Endothelial cell of umbilical vein (primary cell): ENCODE results near the gene TGFBI. TPM values are rescaled to one million over a fixed set of nuclear protein-coding genes. Genes with fewer than 3 reads are reported as not detected.

Source experiments
- BruUV-seq: library from RNA; stranded (reverse); fragments of 400-500 nt; replicated peaks from 2 replicates; lab custom pipeline; 2021; lab: Mats Ljungman, UMichigan
- CTCF ChIA-PET: fragments of 300-600, 350-600 bp; sonication (Branson Sonifier 250); formaldehyde crosslinking; loops from one replicate; lab custom pipeline; 2021; ENCODE audit warnings: antibody characterized with exemption, inconsistent platforms; lab: Charles Lee
- POLR2A ChIA-PET: fragments of 300-600, 350-600 bp; sonication (Branson Sonifier 250); formaldehyde crosslinking; loops from one replicate; lab custom pipeline; 2021; ENCODE audit warnings: antibody characterized with exemption, inconsistent platforms; lab: Charles Lee
- DNase-seq: peaks from one replicate; pipeline ENCODE4 v3.0.0-alpha.2; 2011; ENCODE audit warnings: low read depth, low spot score
- FAIRE-seq: peaks from 2 replicates; lab custom pipeline; 2011; peaks lifted over from hg19 to GRCh38; lab: Jason Lieb, UNC
- H2AFZ ChIP-seq: 2 replicates; pipeline ENCODE4 v1.6.0; 2012; ENCODE audit warnings: low read depth, low read length, control low read depth, inconsistent platforms
- H3K27ac ChIP-seq: 2 replicates; pipeline ENCODE4 v1.5.1; 2011; ENCODE audit warnings: low read depth, mild to moderate bottlenecking, control low read depth, low read length, moderate library complexity; ENCODE audit not compliant: insufficient read depth
- H3K27me3 ChIP-seq, 2 experiments: 2 replicates each; pipeline versions ENCODE4 v1.6.0 to v1.6.1; 2011; ENCODE audit warnings: low read length in 2 of 2, mixed read lengths in 1 of 2; ENCODE audit not compliant: control insufficient read depth in 2 of 2, insufficient read depth in 2 of 2
- H3K36me3 ChIP-seq, 2 experiments: 2 replicates in 1 of 2; 3 replicates in 1 of 2; pipeline ENCODE4 v1.5.1; 2011; ENCODE audit warnings: low read length in 2 of 2, mild to moderate bottlenecking in 1 of 2, moderate library complexity in 1 of 2; ENCODE audit not compliant: control insufficient read depth in 2 of 2, insufficient read depth in 2 of 2; ENCODE audit errors: extremely low read depth in 1 of 2
- H3K4me1 ChIP-seq: 3 replicates; pipeline ENCODE4 v1.5.1; 2011; ENCODE audit warnings: mild to moderate bottlenecking, low read length; ENCODE audit not compliant: control insufficient read depth, insufficient read depth; ENCODE audit errors: extremely low read depth
- H3K4me2 ChIP-seq: 2 replicates; pipeline ENCODE4 v1.6.1; 2011; ENCODE audit warnings: low read length, control low read depth, mixed read lengths; ENCODE audit not compliant: insufficient read depth
- H3K4me3 ChIP-seq, 3 experiments: fragments of 200-600 bp in 1 of 3; sonication (generic), shearing (Covaris generic) in 1 of 3; replicated peaks in 1 of 3; 2 replicates each; pipeline ENCODE4 v1.5.1; 2011 to 2016; ENCODE audit warnings: control low read depth in 3 of 3, low read length in 3 of 3, mild to moderate bottlenecking in 2 of 3, inconsistent platforms in 1 of 3, low read depth in 1 of 3, moderate library complexity in 1 of 3; ENCODE audit not compliant: insufficient read depth in 1 of 3
- H3K79me2 ChIP-seq: 2 replicates; pipeline ENCODE4 v1.6.0; 2012; ENCODE audit warnings: low read length, inconsistent platforms; ENCODE audit not compliant: control insufficient read depth, insufficient read depth
- H3K9ac ChIP-seq: replicated peaks from 2 replicates; pipeline ENCODE3; 2011; ENCODE audit warnings: low read length, control low read depth; ENCODE audit not compliant: insufficient read depth; ENCODE audit errors: extremely low read depth
- H3K9me1 ChIP-seq: replicated peaks from 3 replicates; pipeline ENCODE4 v1.6.0; 2011; ENCODE audit warnings: mild to moderate bottlenecking, low read length; ENCODE audit not compliant: control insufficient read depth, insufficient read depth; ENCODE audit errors: extremely low read depth
- H3K9me3 ChIP-seq: replicated peaks from 2 replicates; pipeline ENCODE4 v1.5.1; 2012; ENCODE audit warnings: low read length, inconsistent platforms; ENCODE audit not compliant: control insufficient read depth, insufficient read depth
- H4K20me1 ChIP-seq: replicated peaks from 2 replicates; pipeline ENCODE3; 2011; ENCODE audit warnings: mild to moderate bottlenecking, low read length; ENCODE audit not compliant: control insufficient read depth, insufficient read depth; ENCODE audit errors: extremely low read depth
- CTCF ChIP-seq, 2 donors: IDR thresholded peaks; 1 replicate in 1 of 2; 2 replicates in 1 of 2; pipeline ENCODE4 v1.5.1; 2011; ENCODE audit warnings: low read length in 2 of 2, mild to moderate bottlenecking in 2 of 2, moderate library complexity in 2 of 2, control low read depth in 1 of 2, inconsistent platforms in 1 of 2, low read depth in 1 of 2; ENCODE audit not compliant: insufficient read depth in 1 of 2; ENCODE audit errors: extremely low read depth in 1 of 2
- EZH2 ChIP-seq: IDR thresholded peaks from 2 replicates; pipeline ENCODE4 v1.6.1; 2012; ENCODE audit warnings: borderline replicate concordance, low read depth, mild to moderate bottlenecking, moderate library complexity, low read length, inconsistent platforms; ENCODE audit not compliant: severe bottlenecking
- FOS ChIP-seq: IDR thresholded peaks from 2 replicates; pipeline ENCODE4 v1.6.1; 2011; ENCODE audit warnings: mild to moderate bottlenecking, low read length, moderate library complexity, borderline replicate concordance; ENCODE audit not compliant: insufficient read depth
- GATA2 ChIP-seq: IDR thresholded peaks from 2 replicates; pipeline ENCODE4 v1.7.0; 2011; ENCODE audit warnings: low read depth, mild to moderate bottlenecking, moderate library complexity, mixed read lengths, low read length; ENCODE audit not compliant: insufficient read length, insufficient read depth
- JUN ChIP-seq: IDR thresholded peaks from 2 replicates; pipeline ENCODE4 v1.6.1; 2011; ENCODE audit warnings: borderline replicate concordance, low read depth; ENCODE audit not compliant: insufficient read length, insufficient read depth
- MAX ChIP-seq: IDR thresholded peaks from 2 replicates; pipeline ENCODE4 v1.6.1; 2011; ENCODE audit not compliant: insufficient read depth, insufficient read length
- MYC ChIP-seq: IDR thresholded peaks from one replicate; pipeline ENCODE4 v1.6.1; 2011; ENCODE audit warnings: mild to moderate bottlenecking, low read depth, low read length
- POLR2A ChIP-seq: IDR thresholded peaks from 2 replicates; pipeline ENCODE4 v1.6.1; 2012; ENCODE audit warnings: low read depth, mild to moderate bottlenecking, control low read depth, low read length
- POLR2AphosphoS5 ChIP-seq: IDR thresholded peaks from 2 replicates; pipeline ENCODE4 v1.6.1; 2012; ENCODE audit warnings: low read depth, mild to moderate bottlenecking, control low read depth, low read length, moderate library complexity; ENCODE audit not compliant: insufficient read depth
- dilution Hi-C: fragments of 300-500 bp; cut with MboI; formaldehyde crosslinking; loops from one replicate; pipeline ENCODE4 v1.15.0; 2019; ENCODE audit warnings: low sequenced_read_pairs; ENCODE audit not compliant: extremely low pct_ligation_motif_present
- intact Hi-C: fragments of 100-400 bp; cut with micrococcal nuclease; formaldehyde crosslinking; loops from one replicate; pipeline ENCODE4 v1.10.0; 2022
- polyA plus RNA-seq, 4 experiments: library from polyadenylated mRNA; depleted of rRNA in 3 of 4; stranded (reverse) in 3 of 4; unstranded in 1 of 4; fragments of >200 nt; gene quantifications; 2 replicates each; pipeline versions ENCODE4 v1.2.1 to v1.2.3, GENCODE V29; 2011 to 2012; ENCODE audit warnings: missing spikeins in 1 of 4
- total RNA-seq: library from RNA; stranded (reverse); gene quantifications from 2 replicates; pipeline ENCODE4 v1.2.3, GENCODE V29; 2021

The TGFBI gene
- total and polyA plus RNA-seq, 2 donors (not counting 3 experiments of a cell fraction or from before 2014, with no cell fraction given) = 6.5 to 18.9 TPM

DNA sequence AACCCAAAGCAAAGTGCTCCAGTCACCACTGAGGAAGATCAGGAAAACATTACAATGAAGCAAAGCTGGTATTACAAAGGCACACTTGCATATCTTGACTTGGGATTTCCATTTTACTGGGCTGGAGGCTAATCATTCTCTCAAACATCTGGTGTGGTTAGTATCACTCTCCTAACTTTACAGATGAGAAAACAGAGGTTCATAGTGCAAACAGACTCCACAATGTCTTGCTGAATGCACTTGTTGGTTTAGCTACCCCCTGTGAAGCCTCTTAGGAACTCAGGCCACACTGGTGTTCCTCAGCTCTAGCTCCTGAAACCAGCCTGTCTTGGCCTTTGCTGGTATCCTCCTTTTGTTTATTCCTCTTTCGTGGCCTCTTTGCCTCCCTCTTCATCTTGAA is 74.3 kb downstream of the TGFBI start:
- Histone ChIP-seq H2AFZ (no peak overlapping the region), H3K9me3 (no peaks in the 10 kb centered on the region), H4K20me1 (no peaks in the 10 kb centered on the region), H3K36me3 (no peaks in the 10 kb centered on the region), H3K79me2 (no peaks in the 10 kb centered on the region), H3K4me1 (no peaks in the 10 kb centered on the region), H3K4me2 (no peak overlapping the region), H3K27me3 (peaks cover 7 to 30% of the 10 kb centered on the region in 2 experiments), H3K27ac (no peak overlapping the region), H3K9ac (no peak overlapping the region), H3K4me3 (no peak overlapping the region), H3K9me1 (no peaks in the 10 kb centered on the region)
- dilution Hi-C loops = no loop called here
- DNase-seq (no peak), FAIRE-seq (no peak)
- intact Hi-C loops = no loop called here
- no peak for TF ChIP-seq JUN
- no peak for TF ChIP-seq EZH2
- TF ChIP-seq POLR2A = no peak
- TF ChIP-seq FOS = no peak
- no peak for TF ChIP-seq MYC
- TF ChIP-seq MAX = no peak
- TF ChIP-seq CTCF (IDR thresholded peaks at IDR 0.05; ENCODE audit: extremely low read depth in 1 of 2, insufficient read depth in 1 of 2, low read depth in 1 of 2, low read length in 2 of 2) = no peak
- no peak for TF ChIP-seq POLR2AphosphoS5
- TF ChIP-seq GATA2 = no peak
- ChIA-PET CTCF (interaction anchor here (0.9 kb wide), 1 partner anchor 21 kb away, joined by 3 read pairs; no protein-coding TSS in a partner anchor), POLR2A (no interaction called here)
- BruUV-seq = no TSS peak
